ENCODE results near the gene MPDZ. TPM values are rescaled to one million over a fixed set of nuclear protein-coding genes. Genes with fewer than 3 reads are reported as not detected.
"Not testable (repeated sequence)": the region's sequence is repeated elsewhere in the genome, so short reads cannot be mapped to it uniquely, and the experiment has no call there.

Gene MPDZ
- total RNA-seq, 1 donor from 2014 or later = 97.0 TPM

DNA sequence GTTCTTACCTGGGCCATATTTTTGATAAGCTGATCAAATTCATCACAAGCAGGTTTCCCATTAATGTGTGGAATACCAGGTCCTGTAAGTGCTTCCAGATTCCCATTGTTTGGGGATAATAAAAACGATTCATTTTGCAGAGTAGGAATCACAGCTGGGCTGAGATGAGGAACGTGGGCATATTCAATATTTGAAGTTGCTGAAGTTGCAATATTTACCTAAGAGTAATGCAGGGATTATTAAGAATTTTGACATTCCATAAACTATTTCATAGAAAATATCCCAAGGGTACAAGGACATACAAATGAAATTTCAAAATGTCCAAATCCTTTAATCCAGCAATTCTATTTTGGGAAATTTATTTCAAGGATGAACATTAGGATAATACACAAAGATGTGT is 55.1 kb downstream of the MPDZ start:
- TF ChIP-seq, protein P1, sequence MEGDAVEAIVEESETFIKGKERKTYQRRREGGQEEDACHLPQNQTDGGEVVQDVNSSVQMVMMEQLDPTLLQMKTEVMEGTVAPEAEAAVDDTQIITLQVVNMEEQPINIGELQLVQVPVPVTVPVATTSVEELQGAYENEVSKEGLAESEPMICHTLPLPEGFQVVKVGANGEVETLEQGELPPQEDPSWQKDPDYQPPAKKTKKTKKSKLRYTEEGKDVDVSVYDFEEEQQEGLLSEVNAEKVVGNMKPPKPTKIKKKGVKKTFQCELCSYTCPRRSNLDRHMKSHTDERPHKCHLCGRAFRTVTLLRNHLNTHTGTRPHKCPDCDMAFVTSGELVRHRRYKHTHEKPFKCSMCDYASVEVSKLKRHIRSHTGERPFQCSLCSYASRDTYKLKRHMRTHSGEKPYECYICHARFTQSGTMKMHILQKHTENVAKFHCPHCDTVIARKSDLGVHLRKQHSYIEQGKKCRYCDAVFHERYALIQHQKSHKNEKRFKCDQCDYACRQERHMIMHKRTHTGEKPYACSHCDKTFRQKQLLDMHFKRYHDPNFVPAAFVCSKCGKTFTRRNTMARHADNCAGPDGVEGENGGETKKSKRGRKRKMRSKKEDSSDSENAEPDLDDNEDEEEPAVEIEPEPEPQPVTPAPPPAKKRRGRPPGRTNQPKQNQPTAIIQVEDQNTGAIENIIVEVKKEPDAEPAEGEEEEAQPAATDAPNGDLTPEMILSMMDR (IDR thresholded peaks at IDR 0.05; ENCODE audit: unreplicated experiment) = no peak
- no peak for DNase-seq (ENCODE audit: low spot score)

DNA sequence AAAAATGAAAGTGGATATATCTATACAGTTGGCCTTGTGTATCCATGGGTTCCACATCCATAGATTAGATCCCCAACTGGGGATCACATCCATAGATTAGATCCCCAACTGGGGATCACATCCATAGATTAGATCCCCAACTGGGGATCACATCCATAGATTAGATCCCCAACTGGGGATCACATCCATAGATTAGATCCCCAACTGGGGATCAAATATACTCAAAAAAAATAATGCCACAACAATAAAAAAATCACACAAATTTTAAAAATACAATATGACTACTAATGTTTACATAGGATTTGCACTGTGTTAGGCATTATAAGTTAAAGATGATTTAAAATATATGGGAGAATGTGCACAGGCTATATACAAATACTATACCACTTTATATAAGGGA is 56.8 kb downstream of the MPDZ start:
- not testable (repeated sequence) for H3K27ac Mint-ChIP-seq (ENCODE audit: unreplicated experiment); H3K4me3 Mint-ChIP-seq (ENCODE audit: unreplicated experiment); H3K9me3 Mint-ChIP-seq (ENCODE audit: unreplicated experiment); H3K4me1 Mint-ChIP-seq (ENCODE audit: unreplicated experiment); DNase-seq (ENCODE audit: low spot score); H3K27me3 Mint-ChIP-seq (ENCODE audit: unreplicated experiment)
- peaks cover 15% of the 10 kb centered on the region for H3K36me3 Mint-ChIP-seq (ENCODE audit: low read depth, unreplicated experiment)

More for the DNA sequence above, 55.1 kb downstream of the MPDZ start:
- H3K36me3 Mint-ChIP-seq (ENCODE audit: low read depth, unreplicated experiment) = peaks cover 15% of the 10 kb centered on the region
- no peak overlapping the region for H3K4me3 Mint-ChIP-seq (ENCODE audit: unreplicated experiment)
- H3K27ac Mint-ChIP-seq (ENCODE audit: unreplicated experiment) = no peak overlapping the region
- no peaks in the 10 kb centered on the region for H3K9me3 Mint-ChIP-seq (ENCODE audit: unreplicated experiment)
- peaks cover under 1% of the 10 kb centered on the region for H3K4me1 Mint-ChIP-seq (ENCODE audit: unreplicated experiment)
- H3K27me3 Mint-ChIP-seq (ENCODE audit: unreplicated experiment) = no peaks in the 10 kb centered on the region

DNA sequence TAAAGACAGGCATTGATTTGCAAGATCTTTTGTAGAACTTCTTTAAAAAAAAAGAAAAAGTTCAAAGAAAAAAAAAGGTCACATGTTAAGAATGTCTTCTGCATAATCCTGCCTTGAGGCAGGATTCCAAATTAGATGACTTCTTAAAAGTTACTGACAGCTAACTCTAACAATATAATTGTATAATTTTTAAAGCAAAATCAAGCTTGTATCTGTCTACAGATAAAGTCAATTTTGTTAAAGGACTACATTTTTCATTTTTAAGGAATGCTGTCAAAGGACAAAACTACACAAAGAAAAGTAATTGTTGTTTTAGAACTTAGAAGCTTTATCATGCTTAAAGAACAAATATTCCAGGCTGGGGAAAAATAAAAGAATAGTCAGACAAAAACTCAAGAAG is 57.8 kb downstream of the MPDZ start:
- Mint-ChIP-seq H3K4me1 (ENCODE audit: unreplicated experiment) (no peaks in the 10 kb centered on the region), H3K27ac (ENCODE audit: unreplicated experiment) (no peak overlapping the region), H3K9me3 (ENCODE audit: unreplicated experiment) (no peaks in the 10 kb centered on the region), H3K36me3 (ENCODE audit: low read depth, unreplicated experiment) (peaks cover 18% of the 10 kb centered on the region), H3K4me3 (ENCODE audit: unreplicated experiment) (no peak overlapping the region), H3K27me3 (ENCODE audit: unreplicated experiment) (no peaks in the 10 kb centered on the region)
- TF ChIP-seq, protein P1 (IDR thresholded peaks at IDR 0.05; ENCODE audit: unreplicated experiment) = no peak
- no peak for DNase-seq (ENCODE audit: low spot score)

DNA sequence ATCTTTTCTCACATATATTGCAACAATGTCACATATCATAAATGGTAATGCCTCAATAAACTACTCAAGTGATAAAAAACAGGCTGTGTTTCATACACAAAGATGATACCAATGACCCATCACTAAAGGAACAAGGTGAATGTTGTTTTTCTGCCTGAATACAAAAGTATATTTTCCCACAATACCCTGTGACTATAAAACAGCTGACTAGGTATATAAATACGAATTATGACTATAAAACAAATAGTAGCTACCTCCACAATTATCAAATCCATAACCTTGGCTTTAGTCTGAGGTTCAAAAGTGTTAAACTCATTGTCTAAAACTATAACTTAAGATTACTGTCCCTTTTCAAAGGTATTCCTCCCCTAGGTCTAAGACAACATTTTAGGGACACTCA is 58.7 kb downstream of the MPDZ start:
- Mint-ChIP-seq H3K36me3 (ENCODE audit: low read depth, unreplicated experiment) (peaks cover 15% of the 10 kb centered on the region), H3K27me3 (ENCODE audit: unreplicated experiment) (no peaks in the 10 kb centered on the region), H3K4me3 (ENCODE audit: unreplicated experiment) (no peak overlapping the region), H3K27ac (ENCODE audit: unreplicated experiment) (no peak overlapping the region), H3K4me1 (ENCODE audit: unreplicated experiment) (no peaks in the 10 kb centered on the region), H3K9me3 (ENCODE audit: unreplicated experiment) (no peaks in the 10 kb centered on the region)
- TF ChIP-seq, protein P1 (IDR thresholded peaks at IDR 0.05; ENCODE audit: unreplicated experiment) = no peak
- DNase-seq (ENCODE audit: low spot score) = no peak

DNA sequence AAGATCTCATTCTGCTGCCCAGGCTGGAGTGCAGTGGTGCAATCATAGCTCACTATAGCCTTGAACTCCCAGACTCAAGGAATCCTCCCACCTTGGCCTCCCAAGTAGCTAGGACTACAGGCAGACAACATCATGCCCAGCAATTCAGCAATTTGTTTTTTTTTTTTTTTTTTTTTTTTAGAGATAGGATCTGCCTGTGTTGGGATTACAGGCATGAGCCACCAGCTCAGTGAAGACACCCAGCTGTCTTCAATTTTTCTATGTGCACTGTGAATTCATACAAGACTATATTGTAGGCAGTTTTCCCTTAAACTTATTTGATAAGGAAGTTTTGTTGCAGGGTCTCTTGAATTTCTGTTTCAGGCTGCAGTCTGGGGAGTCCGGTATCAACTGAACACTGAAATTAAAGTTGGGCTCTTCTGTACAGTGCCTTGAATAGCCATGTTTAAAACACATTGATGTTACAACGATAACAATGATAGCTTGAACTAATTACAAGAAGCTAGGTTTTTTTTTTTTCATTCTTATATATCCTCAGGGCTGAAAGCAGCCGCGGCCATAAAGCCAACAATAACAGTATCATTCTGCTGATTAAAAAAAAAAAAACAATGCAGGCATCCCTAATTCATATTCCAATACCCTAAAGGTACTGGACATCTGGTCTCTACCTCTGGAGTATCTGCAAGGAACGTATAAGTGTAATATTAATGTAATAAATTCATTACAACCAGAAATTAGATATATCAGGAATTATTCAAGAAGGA is 63.5 kb downstream of the MPDZ start:
- H3K36me3 Mint-ChIP-seq (ENCODE audit: low read depth, unreplicated experiment) = peaks cover 16% of the 10 kb centered on the region
- H3K4me3 Mint-ChIP-seq (ENCODE audit: unreplicated experiment) = no peak overlapping the region
- peaks cover 5% of the 10 kb centered on the region for H3K4me1 Mint-ChIP-seq (ENCODE audit: unreplicated experiment)
- no peak for DNase-seq (ENCODE audit: low spot score)
- H3K27me3 Mint-ChIP-seq (ENCODE audit: unreplicated experiment) = no peaks in the 10 kb centered on the region
- TF ChIP-seq, protein P1 (IDR thresholded peaks at IDR 0.05; ENCODE audit: unreplicated experiment) = no peak
- H3K27ac Mint-ChIP-seq (ENCODE audit: unreplicated experiment) = no peak overlapping the region
- H3K9me3 Mint-ChIP-seq (ENCODE audit: unreplicated experiment) = no peaks in the 10 kb centered on the region
